ENCODE measurements around the gene LSP1. TPM values are rescaled to one million over a fixed set of nuclear protein-coding genes. Genes with fewer than 3 reads are reported as not detected.

The LSP1 gene
- total RNA-seq, 1 donor from 2014 or later, result not detected

DNA sequence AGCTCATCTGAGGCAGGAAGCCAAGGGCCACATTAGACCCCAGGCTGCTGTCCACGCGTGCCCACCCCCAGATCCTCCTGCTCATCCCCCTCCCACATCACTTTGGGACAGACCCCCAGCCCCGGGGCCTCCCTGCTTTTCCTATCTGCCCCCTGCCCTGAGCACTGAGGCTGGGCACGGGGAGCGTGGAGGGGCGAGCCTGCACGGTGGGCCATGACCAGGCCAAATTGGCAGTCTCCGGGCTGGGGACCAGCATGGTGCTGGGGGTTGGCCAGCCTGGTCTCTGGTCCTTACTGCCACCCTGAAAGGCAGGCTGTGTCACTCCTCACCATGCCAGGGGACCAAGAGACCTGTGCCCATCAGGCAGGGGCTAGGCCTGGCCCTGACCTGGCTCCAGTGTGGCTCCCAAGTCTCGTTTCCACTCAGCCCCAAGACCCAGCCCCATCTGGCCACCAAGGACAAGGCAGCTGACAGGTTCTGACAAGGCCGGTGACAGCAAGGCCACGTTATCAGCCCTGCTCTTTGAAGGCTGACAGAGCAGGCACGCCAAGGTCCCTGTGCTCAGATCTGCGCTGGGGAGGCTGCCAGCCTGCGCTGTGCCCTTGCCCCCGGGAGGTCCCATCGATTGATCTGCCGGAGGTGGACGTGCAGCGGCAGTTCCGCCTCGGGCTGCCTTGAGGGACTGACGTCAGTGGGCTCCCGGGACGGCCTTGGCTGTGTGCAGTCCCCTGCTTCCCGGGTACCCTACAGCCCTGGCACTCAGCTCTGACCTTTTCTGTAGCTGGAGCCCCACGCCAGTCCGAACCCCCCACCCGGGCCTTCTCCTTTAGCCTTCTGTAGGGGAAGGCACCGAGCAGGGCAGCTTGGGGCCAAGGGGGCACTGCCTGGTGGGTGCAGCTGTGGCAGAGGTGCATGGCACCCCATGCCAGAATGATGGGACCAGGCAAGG lies 10.5 kb upstream of the LSP1 start:
- DNase-seq (ENCODE audit: low read depth), result no peak
- TF ChIP-seq, protein P1, sequence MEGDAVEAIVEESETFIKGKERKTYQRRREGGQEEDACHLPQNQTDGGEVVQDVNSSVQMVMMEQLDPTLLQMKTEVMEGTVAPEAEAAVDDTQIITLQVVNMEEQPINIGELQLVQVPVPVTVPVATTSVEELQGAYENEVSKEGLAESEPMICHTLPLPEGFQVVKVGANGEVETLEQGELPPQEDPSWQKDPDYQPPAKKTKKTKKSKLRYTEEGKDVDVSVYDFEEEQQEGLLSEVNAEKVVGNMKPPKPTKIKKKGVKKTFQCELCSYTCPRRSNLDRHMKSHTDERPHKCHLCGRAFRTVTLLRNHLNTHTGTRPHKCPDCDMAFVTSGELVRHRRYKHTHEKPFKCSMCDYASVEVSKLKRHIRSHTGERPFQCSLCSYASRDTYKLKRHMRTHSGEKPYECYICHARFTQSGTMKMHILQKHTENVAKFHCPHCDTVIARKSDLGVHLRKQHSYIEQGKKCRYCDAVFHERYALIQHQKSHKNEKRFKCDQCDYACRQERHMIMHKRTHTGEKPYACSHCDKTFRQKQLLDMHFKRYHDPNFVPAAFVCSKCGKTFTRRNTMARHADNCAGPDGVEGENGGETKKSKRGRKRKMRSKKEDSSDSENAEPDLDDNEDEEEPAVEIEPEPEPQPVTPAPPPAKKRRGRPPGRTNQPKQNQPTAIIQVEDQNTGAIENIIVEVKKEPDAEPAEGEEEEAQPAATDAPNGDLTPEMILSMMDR (conservative IDR thresholded peaks at IDR 0.05; ENCODE audit: low read depth, low read length), result no peak
- H3K4me3 ChIP-seq (ENCODE audit: low read depth, low read length), result no peak overlapping the region

DNA sequence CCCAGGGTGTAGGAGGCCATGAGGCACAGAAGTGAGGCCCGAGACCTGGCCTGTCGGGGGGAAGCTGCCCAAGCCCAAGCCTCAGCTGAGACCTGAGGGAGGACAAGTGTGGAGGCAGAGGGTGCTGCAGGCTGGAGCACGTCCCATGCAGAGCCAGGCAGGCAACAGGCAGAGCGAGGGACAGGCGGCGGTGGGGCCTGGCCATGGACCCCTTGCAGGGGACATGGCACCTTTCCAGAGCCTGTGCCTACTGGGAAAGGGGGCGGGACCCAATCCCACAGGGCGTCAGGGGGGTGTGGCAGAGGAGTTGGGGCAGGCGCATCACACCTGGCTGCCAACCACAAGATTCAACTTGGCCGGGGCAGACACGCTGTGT lies 9.8 kb upstream of the LSP1 start:
- no peak overlapping the region for H3K4me3 ChIP-seq (ENCODE audit: low read depth, low read length)
- DNase-seq (ENCODE audit: low read depth), result no peak
- TF ChIP-seq, protein P1 (conservative IDR thresholded peaks at IDR 0.05; ENCODE audit: low read depth, low read length), result no peak

DNA sequence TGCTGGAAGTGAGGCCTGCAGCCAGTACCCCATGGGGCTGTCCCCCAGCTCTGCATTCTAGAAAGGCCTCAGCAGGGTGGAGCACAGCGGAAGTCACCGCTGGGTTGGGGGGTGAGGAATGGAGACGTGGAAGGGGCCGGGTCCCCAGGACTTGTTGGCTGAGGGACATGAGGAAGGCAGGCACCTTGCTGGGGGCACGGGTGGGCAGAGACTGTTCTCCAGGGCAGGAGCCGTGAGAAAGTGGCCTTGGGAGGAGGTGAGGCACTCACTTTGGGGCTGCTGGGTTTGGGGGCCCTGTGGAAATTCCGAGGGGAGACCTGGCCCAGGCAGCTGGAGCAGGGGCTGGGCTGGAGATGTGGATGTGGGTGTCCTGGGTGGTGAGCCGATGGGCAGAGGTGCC lies 9.1 kb upstream of the LSP1 start:
- TF ChIP-seq, protein P1 (conservative IDR thresholded peaks at IDR 0.05; ENCODE audit: low read depth, low read length), result no peak
- H3K4me3 ChIP-seq (ENCODE audit: low read depth, low read length), result no peak overlapping the region
- DNase-seq (ENCODE audit: low read depth), result no peak

DNA sequence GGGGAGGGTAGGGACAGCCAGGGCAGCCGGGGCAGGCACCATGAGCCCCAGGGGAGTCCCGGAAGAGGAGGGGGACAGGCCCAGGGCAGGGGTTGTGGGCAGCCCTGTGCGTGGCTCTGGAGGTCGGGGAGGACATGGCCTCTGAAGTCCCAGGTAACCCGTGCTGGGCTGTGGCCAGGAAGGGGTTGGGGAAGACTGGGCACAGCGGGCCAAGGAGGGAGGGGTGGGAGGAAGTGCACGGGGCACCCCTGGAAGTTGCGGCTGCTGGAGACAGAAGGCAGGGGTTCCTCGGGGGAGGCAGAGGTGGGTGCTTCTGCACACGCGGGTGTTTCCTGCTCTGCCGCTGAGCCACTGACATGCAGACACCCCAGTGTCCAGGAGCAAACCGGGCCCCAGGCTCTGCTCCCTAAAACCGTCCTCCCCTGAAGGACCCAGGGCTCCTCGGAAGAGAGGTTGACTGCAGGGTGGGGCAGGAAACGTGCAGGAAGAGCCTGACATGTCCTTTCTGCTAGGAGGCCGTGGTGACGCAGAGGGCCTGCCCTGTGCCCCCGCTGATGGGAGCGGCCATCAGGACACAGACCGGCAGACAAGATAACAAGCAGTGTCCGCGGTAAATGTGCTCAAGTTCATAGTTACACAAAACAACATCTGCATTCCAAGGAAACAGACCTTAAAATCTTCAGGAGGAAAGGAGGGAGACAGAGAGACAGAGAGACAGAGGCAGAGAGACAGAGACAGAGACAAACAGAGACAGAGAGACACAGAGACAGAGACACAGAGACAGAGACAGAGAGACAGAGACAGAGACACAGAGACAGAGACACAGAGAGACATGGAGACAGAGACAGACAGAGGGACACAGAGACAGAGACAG lies 8.4 kb upstream of the LSP1 start:
- H3K4me3 ChIP-seq (ENCODE audit: low read depth, low read length), result no peak overlapping the region
- TF ChIP-seq, protein P1 (conservative IDR thresholded peaks at IDR 0.05; ENCODE audit: low read depth, low read length), result no peak
- DNase-seq (ENCODE audit: low read depth), result no peak

GRCh38 chr11:1845095-1845429 lies 7.8 kb upstream of the LSP1 start:
- no peak for DNase-seq (ENCODE audit: low read depth)
- no peak overlapping the region for H3K4me3 ChIP-seq (ENCODE audit: low read depth, low read length)
- TF ChIP-seq, protein P1 (conservative IDR thresholded peaks at IDR 0.05; ENCODE audit: low read depth, low read length), result no peak

GRCh38 chr11:1845561-1846452 lies 7.1 kb upstream of the LSP1 start:
- no peak overlapping the region for H3K4me3 ChIP-seq (ENCODE audit: low read depth, low read length)
- TF ChIP-seq, protein P1 (conservative IDR thresholded peaks at IDR 0.05; ENCODE audit: low read depth, low read length), result no peak
- no peak for DNase-seq (ENCODE audit: low read depth)

All from epithelial cell of proximal tubule (primary cell).